Natural killer cell treated with Interleukin-12 subunit alpha and Interleukin-12 subunit beta and Interleukin-15 and Interleukin-18, amount 100 ng/mL, for 72 hours (primary cell): ENCODE results near the gene POLR2F. TPM values are rescaled to one million over a fixed set of nuclear protein-coding genes. Genes with fewer than 3 reads are reported as not detected.
A peak's percentile ranks its signal among the peaks of the same experiment; 100 is the strongest.

ENCODE experiments used
- ATAC-seq, 2 donors: fragments of 150-1000 bp; cut with Tn5 transposase in 1 of 2; sonication (Bioruptor Pico), chemical (Tn5 transposase) in 1 of 2; 2 replicates each; pipeline ENCODE4 v1.10.0; 2021
- DNase-seq: peaks from one replicate; pipeline ENCODE4 v3.0.0; 2022; ENCODE audit warnings: low spot score
- H3K27ac Mint-ChIP-seq, 2 donors: 1 replicate in 1 of 2; 2 replicates in 1 of 2; pipeline ENCODE4 v1.8.0; 2022; ENCODE audit warnings: mixed read lengths in 2 of 2, mild to moderate bottlenecking in 1 of 2, moderate library complexity in 1 of 2
- H3K27me3 Mint-ChIP-seq, 2 donors: 1 replicate in 1 of 2; 2 replicates in 1 of 2; pipeline ENCODE4 v1.8.0; 2022; ENCODE audit warnings: mixed read lengths in 2 of 2
- H3K36me3 Mint-ChIP-seq: one replicate; pipeline ENCODE4 v1.8.0; 2022; ENCODE audit warnings: mixed read lengths
- H3K4me1 Mint-ChIP-seq, 2 donors: 1 replicate in 1 of 2; 2 replicates in 1 of 2; pipeline ENCODE4 v1.8.0; 2022; ENCODE audit warnings: low read depth in 2 of 2, mixed read lengths in 2 of 2, mild to moderate bottlenecking in 1 of 2
- H3K4me3 Mint-ChIP-seq: one replicate; pipeline ENCODE4 v1.8.0; 2022; ENCODE audit warnings: mixed read lengths
- H3K9me3 Mint-ChIP-seq: 2 replicates; pipeline ENCODE4 v1.8.0; 2022; ENCODE audit warnings: mixed read lengths
- total RNA-seq, 2 donors: library from RNA; stranded (reverse); gene quantifications; one replicate each; pipeline ENCODE4 v1.2.3, GENCODE V29; 2022

Gene POLR2F
- 10 to 100 TPM; 65.2 to 96.3 TPM for total RNA-seq

DNA sequence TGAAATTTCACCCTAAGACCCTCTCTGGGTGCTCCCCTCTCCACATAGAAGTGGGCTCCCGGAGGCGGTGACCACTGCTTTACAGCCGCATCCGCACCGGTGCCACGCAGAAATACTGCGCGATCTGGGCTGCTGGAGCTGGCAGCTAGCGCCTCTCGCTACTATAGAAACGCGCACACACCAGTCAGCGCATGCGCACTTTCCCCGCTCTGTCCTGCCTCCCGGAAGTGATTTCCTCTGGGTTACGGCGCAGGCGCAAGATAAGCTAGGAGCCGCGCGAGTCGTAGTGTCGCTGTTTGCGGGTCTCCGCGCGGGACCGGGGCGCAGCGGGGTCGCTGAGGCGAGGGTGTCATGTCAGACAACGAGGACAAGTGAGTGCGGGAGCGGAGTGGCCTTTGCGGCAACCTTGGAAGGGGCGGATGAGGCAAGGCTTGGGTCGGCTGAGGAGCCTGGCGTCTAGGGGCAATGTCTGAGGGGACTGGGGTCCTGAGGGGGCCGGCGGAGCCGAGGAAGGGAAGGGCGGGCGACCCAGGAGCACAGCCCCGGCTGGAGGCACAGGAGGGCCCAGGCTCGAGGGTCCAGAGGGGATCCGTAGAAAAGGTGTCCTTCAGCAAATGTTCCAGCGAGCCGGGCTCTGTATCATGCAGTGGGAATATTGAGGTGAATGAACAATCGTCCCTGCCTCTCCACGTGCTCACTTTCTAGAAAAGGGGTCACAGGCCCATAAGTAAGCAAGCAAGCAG is at the start of gene POLR2F, which contains the start of gene C22orf23:
Gene POLR2F (plus strand): TSS at position 263 of the 743 bp plus-strand sequence. CDS start 89 bp downstream, at position 352.
Gene C22orf23 (minus strand): TSS at position 165 of the 743 bp plus-strand sequence. CDS start 452 bp downstream, outside the sequence.
- H3K9me3 Mint-ChIP-seq: no peaks in the 10 kb centered on the region
- peak within 1 kb of the TSS; percentile 98 for H3K4me3 Mint-ChIP-seq
- peak; percentile 97 for ATAC-seq
- H3K36me3 Mint-ChIP-seq: peaks cover 23% of the 10 kb centered on the region
- peak; percentile 95 for DNase-seq
- H3K4me1 Mint-ChIP-seq: peaks cover 33% of the 10 kb centered on the region in 2 donors
- peaks cover 0 to 7% of the 10 kb centered on the region in 2 donors for H3K27me3 Mint-ChIP-seq
- peak within 1 kb of the TSS; percentile 72 to 90 for H3K27ac Mint-ChIP-seq

DNA sequence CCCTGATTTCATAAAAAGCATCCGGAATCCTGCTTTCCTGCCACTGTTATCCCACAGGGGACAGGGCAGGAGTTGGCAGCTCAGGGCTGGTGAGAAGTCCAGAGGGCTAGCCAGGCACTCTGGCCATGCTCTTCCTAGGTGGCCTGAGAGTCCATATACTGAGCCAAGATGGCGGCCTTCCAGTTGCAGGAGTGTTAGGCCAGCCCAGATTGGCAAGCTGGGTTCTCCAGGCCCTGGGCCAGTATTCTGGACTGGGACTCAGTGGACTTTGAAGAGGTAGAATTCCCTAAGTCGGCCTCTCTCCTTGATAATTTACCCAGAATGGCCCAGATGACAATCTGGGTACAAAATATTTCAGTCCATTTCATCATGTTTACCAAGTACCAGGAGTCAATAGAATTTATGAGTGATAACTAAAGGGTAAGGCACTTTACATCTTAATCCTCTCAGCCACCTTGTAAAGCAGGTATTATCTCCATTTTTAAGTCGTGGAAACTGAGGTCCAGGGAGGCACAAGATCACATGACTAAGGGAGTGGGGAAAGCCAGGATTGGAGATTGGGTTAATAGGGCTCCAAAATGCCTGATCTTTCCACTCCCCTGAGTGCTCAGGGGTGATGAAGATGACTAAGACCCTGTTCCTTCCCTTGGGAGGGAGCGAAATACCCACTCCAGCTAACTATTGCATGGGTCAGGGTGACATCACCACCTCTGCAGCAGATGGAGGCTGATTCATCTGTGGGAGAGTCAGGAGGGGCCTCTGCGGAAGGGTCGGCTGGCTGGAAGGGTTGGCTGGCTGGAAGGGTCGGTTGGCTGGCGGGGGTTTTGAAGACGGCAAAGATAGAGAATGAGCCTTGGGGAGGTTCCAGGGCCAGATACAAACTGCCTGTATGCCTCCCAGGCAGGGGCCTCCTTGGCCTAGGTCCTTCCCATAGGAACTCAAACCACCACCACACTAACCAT is 48.6 kb upstream of the POLR2F start:
- Mint-ChIP-seq H3K4me3 (peak overlapping the region; percentile 74), H3K27me3 (no peaks in the 10 kb centered on the region), H3K36me3 (no peaks in the 10 kb centered on the region), H3K9me3 (no peaks in the 10 kb centered on the region), H3K27ac (peak overlapping the region; percentile 66 to 73), H3K4me1 (peaks cover 24 to 25% of the 10 kb centered on the region in 2 donors)
- ATAC-seq: no peak
- DNase-seq: no peak

DNA sequence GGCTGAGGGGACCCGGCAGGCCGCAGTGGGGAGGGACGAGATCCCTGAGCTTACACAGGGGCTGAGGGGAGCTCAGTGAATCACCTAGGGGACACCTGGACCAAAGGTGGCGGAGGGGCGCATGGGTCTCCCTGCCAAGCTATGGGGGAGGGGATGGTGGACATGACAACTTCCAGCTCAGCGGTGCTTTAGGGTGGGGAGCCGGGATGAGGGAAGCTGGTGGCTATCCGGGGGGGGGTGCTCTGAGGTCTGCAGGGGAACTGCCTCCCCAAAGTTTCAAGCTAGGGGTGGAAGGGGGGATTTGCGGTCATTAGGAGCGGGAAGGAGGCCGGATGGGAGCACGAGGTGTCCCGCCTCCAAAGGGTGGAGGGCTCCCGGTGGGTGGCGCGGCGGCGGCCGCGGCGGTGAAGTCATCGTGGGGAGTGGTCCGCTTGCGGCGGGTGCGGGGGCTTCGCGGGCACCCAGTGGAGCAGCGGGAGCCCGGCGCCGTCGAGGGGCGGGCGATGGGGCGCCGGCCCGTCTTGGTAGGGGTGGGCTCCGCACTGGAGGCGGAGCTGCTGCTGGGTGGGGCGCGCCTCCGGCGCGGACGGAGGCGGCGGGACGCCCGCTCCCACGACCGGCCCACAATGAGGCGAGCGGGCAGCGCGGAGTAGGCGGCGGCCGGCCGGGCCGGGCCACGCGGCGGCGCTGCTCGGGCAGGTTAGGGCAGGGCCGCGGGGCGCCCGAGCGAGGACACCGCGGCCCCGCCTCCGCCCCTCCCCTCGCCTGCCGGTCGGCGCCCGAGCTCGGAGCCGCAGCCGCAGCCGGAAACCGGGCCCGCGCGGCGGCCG is 47.8 kb upstream of the POLR2F start, which contains the start of gene MICALL1:
Gene MICALL1 (plus strand): TSS at position 764 of the 830 bp plus-strand sequence. CDS start 126 bp downstream, outside the sequence.
- peak within 1 kb of the TSS; percentile 80 for H3K4me3 Mint-ChIP-seq
- H3K4me1 Mint-ChIP-seq: peaks cover 24 to 25% of the 10 kb centered on the region in 2 donors
- H3K27ac Mint-ChIP-seq: peak within 1 kb of the TSS; percentile 66 to 73
- peak; percentile 82 for DNase-seq
- no peaks in the 10 kb centered on the region for H3K9me3 Mint-ChIP-seq
- ATAC-seq: peak; percentile 92 to 95
- no peaks in the 10 kb centered on the region for H3K27me3 Mint-ChIP-seq
- no peaks in the 10 kb centered on the region for H3K36me3 Mint-ChIP-seq

DNA sequence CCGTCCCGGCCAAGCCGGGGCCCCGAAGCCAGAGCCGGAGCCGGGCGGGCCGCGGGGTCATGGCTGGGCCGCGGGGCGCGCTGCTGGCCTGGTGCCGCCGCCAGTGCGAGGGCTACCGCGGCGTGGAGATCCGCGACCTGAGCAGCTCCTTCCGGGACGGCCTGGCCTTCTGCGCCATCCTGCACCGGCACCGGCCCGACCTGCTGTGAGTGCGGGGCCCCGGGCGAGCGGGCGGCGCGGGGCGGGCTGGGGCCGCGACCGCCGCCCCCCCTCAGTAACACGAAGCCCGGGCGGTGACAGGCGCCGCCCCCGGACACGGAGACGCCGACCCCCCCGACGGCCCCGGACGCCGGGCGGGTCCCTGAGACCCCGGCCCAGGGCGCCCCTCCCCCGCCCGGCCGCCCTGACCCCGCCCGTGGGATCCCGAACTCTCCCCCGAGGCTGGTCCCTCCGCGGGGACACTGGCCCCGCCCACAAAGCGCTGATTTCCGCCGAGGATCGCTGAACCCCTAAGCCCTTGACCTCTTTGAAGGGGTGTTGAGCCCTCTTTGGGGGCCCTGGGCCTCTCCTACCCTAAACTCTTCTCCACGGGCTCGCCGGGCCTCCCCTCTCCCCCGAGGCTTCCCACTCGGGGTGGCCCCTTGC is 47.0 kb upstream of the POLR2F start:
- Mint-ChIP-seq H3K36me3 (no peaks in the 10 kb centered on the region), H3K9me3 (no peaks in the 10 kb centered on the region), H3K4me3 (peak overlapping the region; percentile 80), H3K27ac (peak overlapping the region; percentile 13 to 59), H3K27me3 (no peaks in the 10 kb centered on the region), H3K4me1 (peaks cover 24 to 25% of the 10 kb centered on the region in 2 donors)
- DNase-seq (no peak), ATAC-seq (peak; percentile 46)

DNA sequence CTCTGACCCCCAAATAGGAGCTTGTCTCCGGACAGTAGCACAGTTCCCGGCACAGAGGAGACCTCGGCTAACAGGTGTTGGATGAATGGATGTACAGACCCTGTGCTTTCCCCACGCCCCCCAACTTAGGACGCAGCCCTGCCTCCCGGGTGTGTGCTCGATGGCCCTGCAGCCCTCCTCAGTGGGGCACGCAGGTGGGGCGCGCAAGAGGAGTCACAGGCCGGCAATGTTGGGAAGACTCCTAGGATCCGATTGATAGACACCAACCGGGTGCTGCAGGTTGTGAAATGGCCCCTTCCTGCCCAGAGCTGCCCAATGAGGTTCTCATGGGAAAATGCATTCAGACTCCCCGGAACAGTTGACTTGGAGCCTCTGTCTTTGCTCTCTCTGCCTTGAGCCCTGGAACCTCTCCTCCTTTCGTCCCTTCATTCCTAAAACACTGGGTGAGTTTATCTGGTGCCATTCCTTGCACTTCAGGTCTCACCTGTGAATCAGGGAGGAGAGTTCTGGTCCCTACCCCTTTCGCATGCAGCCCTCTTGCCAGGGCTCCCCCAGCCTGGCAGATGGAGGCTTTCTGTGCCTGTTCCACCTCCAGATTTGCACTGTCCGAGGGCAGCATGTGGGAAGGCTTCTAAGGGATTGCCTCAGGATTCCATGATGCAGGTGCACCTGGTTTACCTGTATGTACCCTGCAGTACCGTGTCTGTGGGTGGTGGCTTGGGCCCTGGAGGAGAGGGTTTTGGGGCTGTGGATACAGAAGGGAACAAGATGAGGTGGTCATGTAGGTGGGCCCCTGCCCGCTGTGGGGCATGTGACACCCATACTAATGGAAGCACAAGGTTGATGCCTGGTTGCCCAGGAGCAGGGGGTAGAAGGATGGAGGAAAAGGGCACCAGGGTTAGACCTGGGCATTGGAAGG is 46.2 kb upstream of the POLR2F start:
- Mint-ChIP-seq H3K27ac (peak overlapping the region; percentile 13 to 59), H3K36me3 (no peaks in the 10 kb centered on the region), H3K9me3 (no peaks in the 10 kb centered on the region), H3K4me1 (peaks cover 24 to 25% of the 10 kb centered on the region in 2 donors), H3K4me3 (peak overlapping the region; percentile 80), H3K27me3 (no peaks in the 10 kb centered on the region)
- no peak for DNase-seq
- no peak for ATAC-seq

DNA sequence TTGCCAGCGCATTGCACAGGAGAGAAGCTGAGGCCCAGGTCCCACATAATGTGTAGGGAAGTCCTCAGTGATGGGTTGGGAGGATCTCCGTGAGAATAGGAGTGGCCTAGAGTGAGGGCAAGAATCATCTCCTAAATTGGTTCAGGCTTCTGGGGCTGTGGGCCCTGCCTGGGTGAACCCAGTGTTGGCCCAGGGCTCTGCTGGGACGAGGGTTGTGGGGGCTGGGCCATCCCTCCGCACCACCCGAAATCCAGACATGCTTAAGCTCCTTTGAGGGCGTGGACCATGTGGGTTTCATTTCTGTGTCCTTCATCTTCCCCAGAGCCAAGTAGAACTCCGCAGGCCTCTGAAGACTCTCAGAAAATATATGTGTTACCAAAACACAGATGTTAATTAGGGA is 43.7 kb upstream of the POLR2F start:
- DNase-seq (no peak), ATAC-seq (no peak)
- Mint-ChIP-seq H3K9me3 (no peaks in the 10 kb centered on the region), H3K27me3 (no peaks in the 10 kb centered on the region), H3K4me3 (no peak overlapping the region), H3K4me1 (peaks cover 23 to 25% of the 10 kb centered on the region in 2 donors), H3K27ac (no peak overlapping the region), H3K36me3 (no peaks in the 10 kb centered on the region)

DNA sequence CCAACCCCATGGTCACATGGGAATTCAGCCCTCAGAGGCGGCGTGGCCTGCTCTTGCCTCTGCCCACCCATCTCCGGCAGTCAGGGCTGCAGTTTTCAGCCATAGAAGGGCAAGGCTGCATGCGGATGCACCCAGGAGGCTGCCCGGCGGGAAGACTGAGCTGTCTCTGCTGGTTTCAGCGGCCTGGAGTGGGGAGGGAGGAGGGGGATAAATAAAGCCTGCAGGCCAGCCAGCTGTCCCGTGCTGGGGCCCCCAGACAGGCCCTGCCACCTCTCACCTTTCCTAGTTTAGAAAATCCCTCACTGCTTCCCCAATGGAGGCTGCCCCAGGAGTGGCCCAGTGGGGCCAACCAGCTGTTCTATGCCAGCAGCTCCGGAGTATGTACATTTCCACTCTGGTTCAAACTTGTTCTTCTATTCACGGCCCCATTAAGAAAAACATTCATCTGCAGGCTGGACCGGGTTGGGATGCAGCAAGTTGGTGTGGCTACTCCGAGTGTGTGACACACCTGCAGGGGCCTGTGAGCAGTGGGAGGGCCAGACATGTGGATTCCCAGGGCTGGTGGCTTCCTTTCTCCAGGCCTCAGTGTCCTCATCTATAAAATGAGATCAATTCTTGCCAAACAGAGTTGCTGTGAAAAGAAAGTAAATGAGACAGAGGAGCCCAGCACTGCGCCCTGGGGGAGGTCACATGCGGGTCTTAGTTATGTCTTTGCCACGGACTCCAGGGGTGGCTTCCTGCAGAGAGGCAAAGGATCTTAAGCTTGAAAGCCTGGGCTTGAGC is 42.4 kb upstream of the POLR2F start:
- Mint-ChIP-seq H3K4me1 (peaks cover 15 to 17% of the 10 kb centered on the region in 2 donors), H3K9me3 (no peaks in the 10 kb centered on the region), H3K27ac (no peak overlapping the region), H3K36me3 (no peaks in the 10 kb centered on the region), H3K4me3 (no peak overlapping the region), H3K27me3 (no peaks in the 10 kb centered on the region)
- DNase-seq (no peak), ATAC-seq (no peak)

DNA sequence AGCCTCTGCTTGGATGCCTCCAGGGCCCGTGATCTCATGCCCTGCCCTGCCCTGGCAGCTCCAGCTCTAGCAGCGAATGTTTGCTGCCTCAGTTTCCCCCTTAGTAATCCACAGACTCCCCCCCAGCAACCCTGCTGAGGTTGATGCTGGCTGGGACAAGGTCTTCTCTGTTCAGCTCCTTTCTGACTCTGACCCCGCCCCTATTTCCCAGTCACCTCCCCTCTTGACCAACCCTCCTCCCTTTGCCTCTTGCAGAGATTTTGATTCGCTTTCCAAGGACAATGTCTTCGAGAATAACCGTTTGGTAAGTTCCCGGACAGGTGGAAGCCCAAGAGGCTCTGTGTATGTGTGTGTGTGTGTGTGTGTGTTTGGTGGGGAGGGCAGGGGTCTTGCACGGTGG is 41.8 kb upstream of the POLR2F start:
- no peak for ATAC-seq
- no peak overlapping the region for H3K4me3 Mint-ChIP-seq
- no peak overlapping the region for H3K27ac Mint-ChIP-seq
- no peaks in the 10 kb centered on the region for H3K9me3 Mint-ChIP-seq
- peaks cover 15 to 17% of the 10 kb centered on the region in 2 donors for H3K4me1 Mint-ChIP-seq
- no peaks in the 10 kb centered on the region for H3K36me3 Mint-ChIP-seq
- DNase-seq: no peak
- no peaks in the 10 kb centered on the region for H3K27me3 Mint-ChIP-seq

DNA sequence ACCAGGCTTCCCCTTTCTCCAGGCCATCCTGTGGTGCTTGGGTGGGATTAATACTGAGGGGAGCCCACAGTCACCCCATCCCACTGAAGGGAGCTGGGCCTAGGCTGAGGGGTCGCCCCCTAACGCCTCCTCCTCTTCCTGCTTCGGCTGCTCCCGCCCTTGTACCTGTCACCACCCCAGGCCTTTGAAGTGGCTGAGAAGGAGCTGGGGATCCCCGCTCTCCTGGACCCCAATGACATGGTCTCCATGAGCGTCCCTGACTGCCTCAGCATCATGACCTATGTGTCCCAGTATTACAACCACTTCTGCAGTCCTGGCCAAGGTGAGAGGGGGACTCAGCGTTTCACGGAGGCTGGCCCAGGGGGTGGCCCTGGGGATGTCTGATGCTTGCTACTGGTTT is 41.3 kb upstream of the POLR2F start:
- Mint-ChIP-seq H3K9me3 (no peaks in the 10 kb centered on the region), H3K27me3 (no peaks in the 10 kb centered on the region), H3K4me1 (peaks cover 13% of the 10 kb centered on the region in 2 donors), H3K27ac (peak overlapping the region in 1 of 2 donors; percentile 33), H3K4me3 (no peak overlapping the region), H3K36me3 (no peaks in the 10 kb centered on the region)
- ATAC-seq (peak in 1 of 2 donors; percentile 9), DNase-seq (no peak)

DNA sequence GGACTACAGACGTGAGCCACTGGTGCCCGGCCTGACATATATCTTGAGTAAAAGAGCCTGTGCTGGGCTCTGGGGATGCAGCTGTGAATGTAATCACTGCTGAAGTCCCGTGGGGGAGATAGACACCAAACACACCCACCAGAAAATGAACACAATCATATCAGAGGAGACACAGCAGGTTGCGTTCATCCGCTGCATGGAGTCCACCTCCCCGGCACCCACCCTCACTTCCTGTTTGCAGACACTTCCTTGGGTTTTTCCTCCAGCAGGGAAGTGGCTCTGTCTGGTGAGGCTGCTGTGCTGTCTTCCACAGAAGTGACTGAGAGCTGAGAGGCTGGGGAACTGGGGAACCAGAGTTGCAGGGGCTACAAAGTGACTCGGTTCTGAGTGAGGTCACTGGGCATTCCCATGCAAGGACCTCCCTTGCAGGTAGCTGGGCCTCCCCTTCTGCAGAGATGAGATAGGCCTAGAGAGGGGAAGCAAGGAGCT is 40.2 kb upstream of the POLR2F start:
- H3K36me3 Mint-ChIP-seq: no peaks in the 10 kb centered on the region

DNA sequence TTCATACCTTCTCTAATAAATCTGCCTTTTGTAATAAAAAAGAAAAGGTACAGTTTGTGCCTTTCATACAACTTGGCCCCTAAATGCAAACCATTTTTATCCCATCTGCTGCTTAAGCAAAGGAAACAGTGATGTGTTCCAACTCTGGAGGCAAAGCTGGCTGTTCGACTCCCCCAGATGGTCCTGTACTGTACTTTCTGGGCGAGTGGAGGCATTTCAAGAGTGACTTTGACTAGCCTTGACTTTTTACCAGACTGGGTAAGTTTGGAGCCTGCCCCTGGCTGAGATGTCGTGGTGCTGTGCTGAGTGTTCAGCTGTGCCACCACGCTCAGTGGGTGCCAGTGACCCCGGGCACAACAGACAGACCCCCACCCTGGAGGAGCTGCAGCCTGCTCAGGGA is 37.2 kb upstream of the POLR2F start:
- ATAC-seq (no peak), DNase-seq (no peak)
- Mint-ChIP-seq H3K4me1 (peaks cover 4 to 5% of the 10 kb centered on the region in 2 donors), H3K9me3 (no peaks in the 10 kb centered on the region), H3K36me3 (no peaks in the 10 kb centered on the region), H3K4me3 (no peak overlapping the region), H3K27ac (no peak overlapping the region), H3K27me3 (no peaks in the 10 kb centered on the region)

More for the DNA sequence above, 40.2 kb upstream of the POLR2F start:
- H3K27ac Mint-ChIP-seq: no peak overlapping the region
- H3K4me3 Mint-ChIP-seq: no peak overlapping the region
- H3K4me1 Mint-ChIP-seq: peaks cover 4 to 5% of the 10 kb centered on the region in 2 donors
- no peaks in the 10 kb centered on the region for H3K27me3 Mint-ChIP-seq
- H3K9me3 Mint-ChIP-seq: no peaks in the 10 kb centered on the region
- DNase-seq (no peak), ATAC-seq (no peak)
